ENCODE data around the gene CALN1.
A peak's percentile ranks its signal among the peaks of the same experiment; 100 is the strongest.

CALN1 gene

DNA sequence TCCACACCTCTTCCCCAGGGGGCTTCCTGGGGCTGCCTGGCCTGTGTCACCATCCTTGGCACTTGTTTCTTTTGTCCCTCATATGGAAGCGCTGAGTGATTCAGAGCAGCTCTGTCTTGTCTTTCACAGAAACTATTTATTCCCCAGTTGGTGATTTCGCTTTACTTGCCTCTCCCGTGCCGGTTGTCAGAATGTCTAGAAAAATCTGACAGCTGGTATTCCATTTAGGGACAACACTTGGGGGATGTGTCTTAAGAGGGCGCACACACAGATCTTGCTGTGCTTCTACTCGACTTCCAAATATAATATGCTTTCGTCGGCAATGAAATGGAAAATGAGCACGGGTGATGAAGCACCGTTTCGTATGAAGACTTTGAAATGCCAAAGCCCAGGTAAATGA, 611.8 kb downstream of the CALN1 start:
- no peak for DNase-seq (ENCODE audit: low read depth, low spot score)

DNA sequence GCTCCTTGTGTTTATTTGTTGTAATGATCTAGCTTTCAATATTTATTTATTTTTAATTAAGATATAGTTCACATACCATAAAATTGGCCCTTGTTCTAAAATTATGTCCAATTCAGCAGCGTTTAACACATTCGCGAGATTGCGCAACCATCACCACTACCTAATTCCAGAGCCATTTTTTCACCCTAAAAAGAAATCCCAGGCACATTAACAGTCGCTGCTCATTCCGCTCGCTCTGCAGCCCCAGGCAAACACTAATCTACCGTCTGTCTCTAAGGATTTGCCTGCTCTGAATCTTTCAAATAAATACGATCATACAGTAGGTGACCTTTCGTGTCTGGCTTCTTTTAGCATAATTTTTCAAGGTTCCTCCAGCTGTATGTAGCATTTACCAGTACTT, 616.7 kb downstream of the CALN1 start:
- no peak for DNase-seq (ENCODE audit: low read depth, low spot score)

DNA sequence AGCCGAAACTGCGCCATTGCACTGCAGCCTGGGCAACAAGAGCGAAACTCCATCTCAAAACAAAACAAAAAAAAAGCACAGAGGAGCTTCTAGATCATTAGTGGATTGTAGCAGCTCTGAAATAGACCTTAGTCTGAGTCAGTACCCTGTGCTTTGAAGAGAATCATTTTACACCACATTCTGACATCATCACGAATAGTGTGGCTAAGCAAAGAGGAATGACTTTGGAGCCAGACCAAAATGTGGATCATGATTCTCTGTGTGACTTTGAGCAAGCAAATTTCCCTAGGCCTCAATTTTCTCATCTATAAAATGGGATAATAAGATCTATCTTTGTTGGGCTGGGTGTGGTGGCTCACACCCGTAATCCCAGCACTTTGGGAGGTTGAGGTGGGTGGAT, 618.9 kb downstream of the CALN1 start:
- DNase-seq (ENCODE audit: low read depth, low spot score) = no peak

DNA sequence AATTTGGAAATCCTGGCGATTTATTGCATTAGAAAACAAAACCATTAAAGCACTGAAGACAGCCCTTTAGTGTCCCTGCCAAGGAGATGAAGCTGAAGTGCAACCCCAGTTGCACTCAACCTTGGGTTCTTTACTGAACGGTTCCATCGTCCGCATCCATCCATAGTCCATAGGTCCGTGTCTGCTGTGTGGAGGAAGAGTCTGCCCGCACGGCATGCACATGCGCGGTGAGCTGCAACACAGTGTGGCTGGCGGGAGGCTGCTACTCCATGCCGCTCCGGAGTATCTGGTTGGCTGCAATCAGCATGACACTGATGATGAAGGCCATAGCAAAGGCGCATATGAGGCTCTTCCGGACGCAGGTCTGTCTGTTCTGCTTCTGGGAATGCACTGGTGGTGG, 624.6 kb downstream of the CALN1 start:
- no peak for DNase-seq (ENCODE audit: low read depth, low spot score)

DNA sequence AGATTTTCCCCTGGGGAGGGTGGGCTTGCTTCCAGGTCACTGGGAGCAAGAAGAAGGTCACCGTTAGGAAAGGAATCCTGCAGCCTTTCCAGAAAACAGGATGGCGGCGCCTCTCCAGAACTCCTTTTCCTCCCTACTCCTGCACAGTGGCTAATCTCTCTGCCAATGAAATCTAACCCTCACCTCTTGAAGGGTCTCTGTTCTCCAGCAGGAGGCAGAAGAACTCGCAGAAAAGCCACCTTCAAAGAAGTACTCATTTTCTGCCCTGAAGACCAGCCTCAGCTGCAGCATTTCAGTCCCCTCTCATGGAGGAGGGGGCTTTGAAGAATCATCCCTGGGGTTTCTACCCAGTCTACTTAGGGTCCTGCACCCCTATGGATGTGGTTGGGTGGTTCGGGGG, 626.9 kb downstream of the CALN1 start:
- DNase-seq (ENCODE audit: low read depth, low spot score) = no peak

DNA sequence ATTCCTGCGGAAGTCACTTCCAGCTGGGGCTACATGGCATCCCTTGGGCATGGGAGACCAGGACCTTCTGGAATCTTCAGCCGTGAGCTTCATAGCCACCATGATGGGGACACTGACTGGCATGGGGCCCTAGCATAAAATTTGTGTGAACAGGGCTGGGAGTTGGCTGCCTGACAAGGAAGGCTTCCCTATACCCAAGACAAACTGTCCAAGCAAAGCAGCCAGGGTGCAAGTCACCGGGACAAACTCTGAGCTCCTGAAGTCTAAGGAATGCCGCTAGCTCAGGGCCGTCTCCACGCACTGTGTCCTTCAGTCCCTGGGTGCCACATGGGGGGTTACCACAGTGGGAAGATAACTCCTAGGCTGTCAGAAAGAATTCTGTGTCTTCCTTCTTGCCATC, 627.4 kb downstream of the CALN1 start:
- no peak for DNase-seq (ENCODE audit: low read depth, low spot score)

DNA sequence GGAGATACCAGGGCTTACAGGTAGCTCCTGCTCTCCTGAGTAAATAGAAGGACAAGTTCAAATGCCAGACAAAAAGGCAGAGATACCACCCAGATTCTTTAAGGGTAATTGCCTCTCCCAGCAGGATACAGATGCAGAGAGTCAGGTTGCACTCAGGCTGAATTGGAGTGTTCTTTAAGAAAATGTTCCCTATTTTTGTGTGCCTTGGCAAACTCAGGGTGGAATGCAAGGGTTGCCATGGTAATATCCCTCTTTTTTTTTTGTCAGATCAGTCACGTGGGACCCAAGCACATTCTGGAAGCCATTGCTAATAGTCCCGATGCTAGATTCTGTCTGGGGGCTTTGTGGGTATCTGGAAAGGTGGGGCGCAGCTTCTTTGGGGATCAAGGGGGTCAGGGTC, 628.0 kb downstream of the CALN1 start:
- DNase-seq (ENCODE audit: low read depth, low spot score) = no peak

DNA sequence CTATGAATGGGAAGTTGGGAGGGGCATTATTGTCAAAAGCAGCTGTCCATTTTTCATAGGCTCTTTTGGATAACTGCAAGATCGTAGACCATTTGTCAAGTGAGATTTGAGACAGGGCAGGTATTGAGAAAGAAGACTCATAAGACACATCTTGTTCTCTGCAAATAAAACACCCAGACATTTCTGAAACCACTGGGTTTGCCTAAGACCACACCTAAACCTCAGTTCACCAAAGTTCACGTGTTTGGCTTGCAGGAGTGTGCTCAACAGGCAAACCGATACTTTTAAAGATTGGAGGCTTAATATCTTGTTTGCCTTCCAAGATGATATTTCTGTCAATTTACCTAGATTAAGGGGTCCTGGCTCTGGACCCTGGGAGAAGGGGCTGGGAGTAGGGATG, 628.4 kb downstream of the CALN1 start:
- no peak for DNase-seq (ENCODE audit: low read depth, low spot score)

DNA sequence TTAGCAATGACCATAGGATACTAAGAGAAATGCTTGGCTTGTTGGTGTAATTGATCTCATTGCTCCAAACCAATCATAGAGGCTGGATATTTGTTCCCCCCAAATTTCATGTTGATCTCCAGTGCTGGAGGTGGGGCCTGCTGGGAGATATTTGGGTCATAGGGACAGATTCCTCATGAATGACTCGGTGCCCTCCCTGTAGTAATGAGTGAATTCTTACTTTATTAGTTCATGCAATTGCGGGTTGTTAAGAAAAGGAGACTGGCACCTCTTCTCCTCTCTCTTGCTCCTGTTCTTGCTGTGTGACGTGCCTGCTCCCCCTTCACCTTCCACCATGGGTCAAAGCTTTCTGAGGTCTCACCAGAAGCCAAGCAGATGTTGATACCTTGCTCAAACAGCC, 630.1 kb downstream of the CALN1 start:
- no peak for DNase-seq (ENCODE audit: low read depth, low spot score)

DNA sequence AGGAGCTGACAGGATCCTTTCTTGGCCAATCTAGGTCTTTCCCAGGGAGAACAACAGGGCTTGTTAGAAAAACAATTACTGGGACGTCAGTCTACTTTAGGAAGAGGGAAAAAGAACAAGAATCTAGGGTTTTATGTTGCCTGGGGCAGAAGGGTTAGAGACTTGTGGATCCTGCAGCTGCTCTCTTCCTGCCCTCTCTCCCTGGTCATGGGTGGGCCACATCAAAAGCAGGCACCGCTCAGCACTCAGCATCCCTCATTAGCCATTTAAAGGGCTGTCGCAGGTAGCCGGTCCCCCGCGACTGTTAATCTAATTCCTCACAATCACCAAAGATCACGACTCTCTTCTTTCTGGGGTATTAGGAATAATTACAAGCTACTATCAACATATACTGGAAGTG, 631.9 kb downstream of the CALN1 start:
- peak; percentile 71 for DNase-seq (ENCODE audit: low read depth, low spot score)

DNA sequence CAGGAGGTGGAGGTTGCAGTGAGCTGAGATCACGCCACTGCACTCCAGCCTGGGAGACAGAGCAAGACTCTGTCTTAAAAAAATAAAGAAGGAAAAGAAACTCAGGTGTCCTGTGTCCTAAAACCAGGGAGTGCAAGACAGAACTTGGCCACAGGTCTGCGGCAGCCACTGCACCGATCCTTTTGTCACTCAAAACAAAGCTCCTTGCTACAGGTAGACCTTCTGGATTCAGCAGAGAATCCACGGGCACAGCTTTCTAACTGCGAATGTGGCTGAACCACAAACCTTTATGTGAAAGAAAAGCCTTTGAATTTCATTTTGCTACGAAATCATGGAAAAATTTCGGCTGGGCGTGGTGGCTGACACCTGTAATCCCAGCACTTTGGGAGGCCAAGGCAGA, 634.9 kb downstream of the CALN1 start:
- no peak for DNase-seq (ENCODE audit: low read depth, low spot score)

DNA sequence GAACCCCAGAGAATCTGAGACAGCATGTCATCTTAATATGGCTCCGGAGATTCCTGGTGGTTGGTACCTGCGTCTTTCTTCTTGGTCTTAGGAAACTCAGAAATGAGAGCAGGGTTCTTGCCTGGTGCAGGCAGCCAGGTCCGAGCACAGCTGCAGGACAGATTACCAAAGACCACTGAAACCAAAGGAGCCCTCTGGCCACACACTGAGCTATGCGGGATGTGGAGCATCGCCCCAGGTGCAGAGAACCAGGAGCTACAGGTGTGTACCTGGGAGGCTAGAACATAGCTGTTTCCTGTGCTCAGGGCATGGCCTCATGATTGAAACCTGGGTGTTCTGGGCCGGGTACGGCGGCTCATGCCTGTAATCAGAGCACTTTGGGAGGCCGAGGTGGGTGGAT, 635.4 kb downstream of the CALN1 start:
- DNase-seq (ENCODE audit: low read depth, low spot score) = no peak

DNA sequence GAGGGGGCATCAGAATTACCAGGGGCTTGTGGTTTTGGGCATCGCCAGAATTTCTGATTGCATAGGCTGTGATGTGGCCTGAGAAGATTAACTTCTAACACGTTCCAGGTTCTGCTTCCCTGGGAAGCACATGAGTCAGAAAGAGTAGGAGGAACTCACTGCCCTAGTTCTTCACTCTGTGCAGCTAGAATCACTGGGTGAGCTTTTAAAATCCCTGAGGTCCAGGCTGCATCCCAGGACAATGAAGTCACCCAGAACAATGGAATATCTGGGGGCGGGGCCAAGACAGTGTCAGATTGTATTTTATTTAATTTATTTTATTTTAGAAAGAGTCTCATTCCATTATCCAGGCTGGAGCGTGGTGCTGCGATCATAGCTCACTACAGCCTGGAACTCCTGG, 636.5 kb downstream of the CALN1 start:
- DNase-seq (ENCODE audit: low read depth, low spot score) = no peak

DNA sequence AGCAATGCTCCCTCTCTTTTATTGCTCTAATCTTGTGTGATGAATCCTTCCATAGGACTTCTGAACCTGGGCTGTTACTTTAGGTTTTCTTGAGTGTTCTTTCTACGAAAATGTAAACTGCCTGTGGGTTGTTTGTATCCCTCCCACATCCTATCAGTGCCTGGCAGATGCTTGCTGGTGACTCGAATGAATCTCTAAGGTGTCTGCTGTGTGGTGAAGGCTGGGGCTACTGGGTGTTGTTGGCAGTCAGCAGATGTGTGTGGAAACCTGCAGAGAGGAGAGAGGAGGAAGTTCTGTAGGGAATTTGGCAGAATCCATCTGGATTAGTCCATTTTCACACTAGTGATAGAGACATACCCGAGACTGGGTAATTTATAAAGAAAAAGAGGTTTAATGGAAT, 639.4 kb downstream of the CALN1 start:
- DNase-seq (ENCODE audit: low read depth, low spot score) = no peak

DNA sequence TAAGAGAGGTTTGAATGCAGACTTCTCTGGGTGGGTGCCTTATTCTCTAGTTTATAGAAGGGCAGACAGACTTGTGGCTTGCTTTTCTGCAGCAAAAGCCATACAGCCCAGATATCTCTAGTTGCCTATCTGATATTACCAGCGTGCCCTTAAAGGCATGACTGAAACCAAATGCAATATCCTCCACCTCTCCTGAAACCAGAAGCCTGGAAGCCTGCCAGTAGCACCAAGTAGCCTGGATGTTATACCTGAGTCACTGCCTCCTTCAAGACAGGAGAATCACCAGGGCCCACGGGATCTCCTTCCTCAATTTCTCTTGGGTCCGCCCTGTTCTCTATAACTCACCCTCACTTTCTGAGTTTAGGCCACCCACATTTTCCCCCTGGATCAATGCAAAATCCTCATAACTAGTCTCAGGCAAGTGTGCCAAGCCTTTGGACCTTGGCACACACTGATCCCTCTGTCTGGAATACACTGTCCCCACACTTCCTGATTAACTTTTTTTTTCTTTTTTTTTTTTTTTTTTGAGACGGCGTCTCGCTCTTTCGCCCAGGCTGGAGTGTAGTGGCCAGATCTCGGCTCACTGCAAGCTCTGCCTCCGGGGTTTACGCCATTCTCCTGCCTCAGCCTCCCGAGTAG, 641.8 kb downstream of the CALN1 start:
- no peak for DNase-seq (ENCODE audit: low read depth, low spot score)

DNA sequence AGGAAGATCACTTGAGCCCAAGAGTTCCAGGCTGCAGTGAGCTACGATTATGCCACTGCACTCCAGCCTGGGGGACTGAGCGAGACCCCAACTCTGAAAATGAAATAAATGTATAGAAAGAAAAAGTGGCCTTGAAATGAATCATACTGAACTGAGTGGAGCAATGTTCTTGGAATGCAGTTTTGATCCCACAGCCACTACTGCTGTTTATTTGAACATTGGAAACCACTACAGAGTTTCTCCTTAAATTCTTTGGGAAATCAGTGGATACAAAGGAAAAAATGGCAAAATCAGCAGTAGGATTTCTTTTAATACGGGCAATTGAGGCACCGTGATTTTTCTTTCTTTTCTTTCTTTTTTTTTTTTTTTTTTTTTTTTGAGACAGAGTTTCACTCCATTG, 642.8 kb downstream of the CALN1 start:
- no peak for DNase-seq (ENCODE audit: low read depth, low spot score)

DNA sequence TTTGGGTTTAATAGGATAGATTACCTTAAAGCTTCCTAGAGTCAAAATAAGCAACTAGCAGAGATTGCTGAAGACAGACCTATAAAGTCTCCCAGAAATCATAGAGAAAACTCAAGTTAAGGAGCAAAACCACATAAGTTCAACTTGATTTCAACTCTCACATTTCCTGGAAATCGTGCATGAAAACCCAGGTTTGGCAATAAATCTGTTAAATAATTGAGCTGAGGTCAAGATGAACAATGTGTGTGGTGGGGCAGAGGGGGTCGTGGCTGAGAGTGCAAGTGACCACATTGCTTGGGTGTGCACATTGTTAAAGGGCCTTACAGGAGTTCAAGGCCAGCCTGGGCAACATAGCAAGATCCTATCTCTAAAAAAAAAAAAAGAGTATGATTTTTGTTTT, 643.7 kb downstream of the CALN1 start:
- no peak for DNase-seq (ENCODE audit: low read depth, low spot score)

DNA sequence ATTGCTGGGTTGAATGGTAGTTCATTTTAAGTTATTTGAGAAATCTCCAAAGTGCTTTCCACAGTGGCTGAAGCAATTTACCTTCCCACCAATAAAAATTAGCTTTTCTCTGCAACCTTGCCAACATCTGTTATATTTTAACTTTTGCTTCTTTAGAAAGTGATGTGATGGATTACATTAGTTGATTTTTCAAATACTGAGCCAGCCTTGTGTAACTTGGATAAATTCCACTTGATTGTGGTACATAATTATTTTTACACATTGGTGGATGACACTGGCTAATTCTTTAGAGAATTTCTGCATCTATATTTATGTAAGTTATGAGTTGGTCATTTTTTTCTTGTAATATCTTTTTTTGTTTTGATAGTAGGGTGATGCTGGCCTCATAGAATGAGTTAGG, 646.1 kb downstream of the CALN1 start:
- DNase-seq (ENCODE audit: low read depth, low spot score) = no peak

DNA sequence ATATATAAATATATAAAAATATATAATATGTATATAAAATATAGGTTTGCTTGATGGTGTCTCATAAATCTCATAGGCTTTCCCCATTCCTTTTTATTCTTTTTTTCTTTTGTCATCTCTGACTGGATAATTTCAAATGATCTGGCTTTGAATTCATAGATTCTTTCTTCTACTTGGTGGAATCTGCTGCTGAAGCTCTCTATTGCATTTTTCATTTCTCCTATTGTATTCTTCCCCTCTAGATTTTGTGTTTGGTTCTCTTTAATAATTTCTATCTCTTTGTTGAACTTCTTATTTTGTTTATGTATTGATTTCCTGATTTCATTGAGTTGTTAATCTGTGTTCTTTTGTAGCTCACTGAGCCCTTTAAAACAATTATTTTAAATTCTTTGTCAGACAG, 650.8 kb downstream of the CALN1 start:
- DNase-seq (ENCODE audit: low read depth, low spot score) = no peak

DNA sequence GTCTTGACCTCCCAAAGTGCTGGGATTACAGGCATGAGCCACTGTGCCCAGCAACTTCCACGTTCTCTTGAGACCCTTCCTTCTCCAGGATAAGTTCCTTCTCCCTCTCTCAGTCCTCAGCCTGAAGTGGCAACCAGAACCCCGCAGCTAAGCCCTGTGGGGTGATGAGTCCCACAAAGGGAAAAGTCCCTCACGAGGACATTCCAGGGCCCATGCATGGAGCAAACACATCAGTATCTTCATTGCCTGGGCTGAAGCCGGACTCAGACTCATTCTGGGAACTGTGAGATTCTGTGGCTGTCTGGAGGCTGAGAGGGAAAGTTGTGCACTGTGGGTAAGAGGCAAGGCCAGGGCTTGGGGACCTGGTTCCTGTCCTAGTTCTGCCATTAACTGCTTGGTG, 657.3 kb downstream of the CALN1 start:
- no peak for DNase-seq (ENCODE audit: low read depth, low spot score)

DNA sequence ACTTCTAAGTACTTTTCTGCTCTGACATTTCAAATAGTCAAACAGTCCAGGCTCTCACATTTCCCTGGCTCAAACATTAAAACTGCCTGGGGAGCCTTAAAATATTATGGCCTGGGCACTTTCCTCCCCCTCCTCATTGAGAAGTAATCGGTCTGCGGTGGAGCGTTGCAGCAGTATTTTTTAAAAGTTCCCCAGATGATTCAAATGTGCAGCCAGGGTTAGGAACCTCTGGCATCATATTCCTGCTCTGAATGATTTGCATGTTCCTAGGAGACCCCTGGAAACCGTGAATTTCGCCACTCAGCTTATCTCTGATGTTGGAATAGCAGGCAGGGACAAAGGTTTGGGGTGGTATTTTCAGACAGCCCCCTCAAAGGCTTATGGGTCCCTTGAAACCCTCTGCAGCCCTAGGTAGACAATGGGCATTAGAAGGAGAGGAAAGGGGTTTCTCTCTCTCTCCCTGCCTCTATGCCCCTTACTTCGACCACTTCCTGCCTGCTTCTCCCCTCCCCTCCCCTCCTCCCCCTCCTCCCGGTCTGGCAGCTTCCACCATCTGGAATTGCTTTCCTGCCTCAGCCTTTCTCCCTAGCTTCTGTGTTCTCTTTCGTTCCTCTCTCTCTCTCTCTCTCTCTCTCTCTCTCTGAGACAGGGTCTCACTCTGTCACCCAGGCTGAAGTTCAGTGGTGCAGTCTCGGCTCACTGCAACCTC, 658.0 kb downstream of the CALN1 start:
- no peak for DNase-seq (ENCODE audit: low read depth, low spot score)

DNA sequence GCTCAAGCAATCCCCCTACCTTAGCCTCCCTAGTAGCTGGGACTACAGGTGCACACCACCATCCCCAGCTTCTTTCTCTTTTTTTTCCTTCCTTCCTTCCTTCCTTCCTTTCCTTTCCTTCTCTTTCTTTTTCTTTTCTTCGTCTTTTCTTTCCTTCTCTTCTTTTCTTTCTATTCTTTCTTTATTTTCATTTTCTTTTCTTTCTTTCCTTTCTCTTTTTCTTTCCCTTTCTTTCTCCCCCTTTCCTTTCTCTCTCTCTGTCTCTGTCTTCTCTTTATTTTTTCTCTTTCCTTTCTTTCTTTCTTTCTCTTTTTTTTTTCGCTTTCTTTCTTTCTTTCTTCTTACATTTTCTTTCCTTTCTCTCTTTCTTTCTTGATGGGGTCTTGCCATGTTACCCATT, 658.9 kb downstream of the CALN1 start:
- DNase-seq (ENCODE audit: low read depth, low spot score) = no peak

DNA sequence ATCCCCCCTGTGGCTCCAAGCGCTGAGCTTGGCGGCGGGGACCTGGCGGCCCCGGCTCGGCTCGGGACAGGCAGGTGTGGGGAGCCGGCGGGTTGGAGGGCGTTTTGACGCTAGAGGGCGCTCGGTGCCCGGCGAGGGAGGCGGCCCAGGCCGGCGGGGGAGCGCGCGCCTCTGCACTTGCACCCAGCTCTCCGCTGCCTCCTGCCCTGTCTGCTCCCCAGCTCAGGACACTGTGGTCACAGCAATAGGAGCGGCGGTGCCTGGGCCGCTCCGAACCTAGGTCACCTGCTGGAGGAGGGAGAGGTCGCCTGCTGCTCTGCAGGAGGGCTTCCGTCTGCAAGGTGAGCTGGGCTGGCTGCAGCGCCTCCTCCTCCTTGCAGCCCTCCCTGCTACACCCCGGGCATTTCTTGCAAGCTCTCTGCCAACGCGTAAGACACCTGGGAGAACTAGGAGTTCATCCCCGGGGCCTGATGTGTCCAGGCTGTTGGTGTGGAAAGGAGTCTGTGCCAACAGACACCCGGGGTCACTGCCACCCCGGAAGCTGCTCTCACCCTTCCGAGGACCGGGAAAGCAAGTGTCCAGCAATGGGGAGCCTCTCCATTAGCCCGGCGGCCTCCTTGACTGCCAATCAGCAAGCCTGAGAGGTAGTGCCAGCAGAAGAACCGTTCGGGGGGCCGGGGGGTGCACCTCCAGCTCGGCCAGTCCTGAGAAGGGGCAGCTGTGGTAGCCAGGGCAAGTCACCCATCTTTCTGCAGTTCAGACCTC, 659.8 kb downstream of the CALN1 start:
- DNase-seq (ENCODE audit: low read depth, low spot score) = peak; percentile 90
